Skin of body (tissue), 2 donors: Measurements from ENCODE around the gene LINGO1. TPM values are rescaled to one million over a fixed set of nuclear protein-coding genes. Genes with fewer than 3 reads are reported as not detected.

ENCODE experiments used
- DNase-seq: peaks from one replicate; lab custom pipeline; 2025; lab: John Stamatoyannopoulos, UW
- total RNA-seq: library from RNA; depleted of rRNA; stranded (reverse); fragments of >200 nt; gene quantifications from one replicate; pipeline ENCODE4 v1.2.3, GENCODE V29; 2014

Gene LINGO1
- total RNA-seq, 1 donor from 2014 or later, result 4.6 TPM

DNA sequence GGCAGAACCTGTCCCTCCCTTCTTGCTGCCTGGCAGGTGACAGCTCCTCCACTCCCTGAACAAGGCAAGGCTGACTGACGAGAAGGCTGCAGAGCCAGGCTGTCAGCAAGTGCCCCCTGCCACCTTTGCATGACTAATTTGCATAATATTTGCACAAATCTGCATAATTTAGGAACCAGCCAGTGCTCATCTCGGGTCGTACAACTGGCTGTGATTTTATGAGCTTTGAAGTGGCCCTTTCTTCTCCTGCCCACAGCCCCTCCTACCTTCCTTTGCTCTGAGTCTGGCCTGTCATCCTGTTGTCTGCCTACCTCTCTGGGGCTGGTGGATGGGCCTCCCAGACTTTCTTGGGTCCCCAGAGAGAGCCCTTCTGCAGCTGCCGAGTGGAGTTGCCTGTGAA lies 58.9 kb downstream of the LINGO1 start:
- DNase-seq, result no peak

DNA sequence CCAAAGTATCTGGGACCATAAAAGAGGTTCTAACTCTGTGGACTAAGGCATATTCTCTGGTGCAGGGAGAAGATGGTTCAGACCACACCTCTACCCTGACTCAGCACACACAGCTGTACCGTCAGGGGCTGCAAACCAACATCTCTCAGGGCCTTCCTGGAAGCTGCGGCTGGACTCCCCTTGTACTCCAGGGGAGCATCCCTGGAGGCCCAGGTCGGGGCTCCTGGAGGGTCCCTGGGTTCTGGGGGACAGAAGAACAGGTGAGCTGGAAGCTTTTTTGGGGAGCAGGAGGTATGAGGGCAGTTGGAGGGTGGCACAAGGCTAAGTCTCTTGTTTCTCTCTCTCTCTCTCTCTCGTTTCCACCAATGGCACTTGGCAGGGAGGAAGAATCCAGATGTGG lies 60.5 kb downstream of the LINGO1 start:
- DNase-seq, result no peak

- DNase-seq, result no peak
These were observed 61.0 kb downstream of the LINGO1 start for GRCh38 chr15:77571741-77572140.

DNA sequence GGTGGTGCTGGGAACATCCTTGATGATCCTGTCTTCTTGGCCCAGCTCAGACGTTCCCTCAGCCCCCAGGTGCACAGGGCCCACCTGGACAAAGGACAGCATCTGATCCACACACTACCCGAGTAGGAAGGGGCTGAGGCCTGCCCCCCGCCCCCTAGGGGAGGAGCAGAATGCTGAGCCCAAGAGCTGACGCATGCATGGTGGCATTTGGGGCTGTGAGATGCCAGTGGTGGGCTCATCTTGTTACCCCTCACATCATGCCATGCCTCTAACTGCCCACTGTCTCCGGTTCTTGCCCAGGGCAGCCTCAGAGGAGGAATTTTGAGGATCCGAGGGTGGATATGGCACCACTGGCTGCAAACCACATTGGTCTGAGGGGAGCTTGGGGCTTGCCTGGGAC lies 61.5 kb downstream of the LINGO1 start:
- no peak for DNase-seq

GRCh38 chr15:77569729-77570125 lies 63.0 kb downstream of the LINGO1 start:
- DNase-seq, result no peak

DNA sequence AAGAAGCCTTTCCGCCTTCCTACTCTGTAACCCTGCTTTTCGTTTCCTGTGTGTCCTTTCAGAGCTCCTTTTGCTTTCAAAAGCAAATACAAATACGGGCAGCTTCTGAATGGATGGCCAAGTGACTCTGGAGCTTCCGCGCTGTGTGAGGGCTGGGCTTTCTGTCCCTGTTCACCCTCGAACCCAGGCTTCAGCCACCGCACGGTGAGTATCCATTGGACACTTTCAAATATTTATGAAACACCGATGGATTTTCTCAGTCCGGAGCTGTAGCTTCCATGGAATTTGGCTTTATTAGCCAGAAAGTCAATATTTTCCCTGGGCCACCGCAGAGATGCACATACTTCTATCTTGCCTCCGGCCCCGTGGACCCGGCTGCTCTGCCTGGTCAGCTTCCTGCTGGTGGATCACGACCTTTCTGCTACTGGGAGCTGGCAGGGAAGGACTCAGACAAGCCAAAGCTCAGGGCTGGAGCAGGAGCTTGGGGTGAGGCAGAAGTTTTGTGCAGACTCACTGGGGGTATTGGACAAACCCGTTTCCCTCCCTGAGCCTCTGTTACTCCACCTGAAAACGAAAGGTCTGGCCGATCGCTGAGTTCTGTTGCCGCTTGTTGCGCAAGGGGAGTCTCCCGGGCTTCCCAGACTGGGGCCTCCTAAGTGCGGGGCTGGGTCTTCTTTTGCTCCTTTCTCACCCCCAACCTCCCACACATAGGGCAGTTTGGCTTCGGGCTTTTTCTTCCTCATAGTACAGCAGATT lies 63.6 kb downstream of the LINGO1 start:
- no peak for DNase-seq

DNA sequence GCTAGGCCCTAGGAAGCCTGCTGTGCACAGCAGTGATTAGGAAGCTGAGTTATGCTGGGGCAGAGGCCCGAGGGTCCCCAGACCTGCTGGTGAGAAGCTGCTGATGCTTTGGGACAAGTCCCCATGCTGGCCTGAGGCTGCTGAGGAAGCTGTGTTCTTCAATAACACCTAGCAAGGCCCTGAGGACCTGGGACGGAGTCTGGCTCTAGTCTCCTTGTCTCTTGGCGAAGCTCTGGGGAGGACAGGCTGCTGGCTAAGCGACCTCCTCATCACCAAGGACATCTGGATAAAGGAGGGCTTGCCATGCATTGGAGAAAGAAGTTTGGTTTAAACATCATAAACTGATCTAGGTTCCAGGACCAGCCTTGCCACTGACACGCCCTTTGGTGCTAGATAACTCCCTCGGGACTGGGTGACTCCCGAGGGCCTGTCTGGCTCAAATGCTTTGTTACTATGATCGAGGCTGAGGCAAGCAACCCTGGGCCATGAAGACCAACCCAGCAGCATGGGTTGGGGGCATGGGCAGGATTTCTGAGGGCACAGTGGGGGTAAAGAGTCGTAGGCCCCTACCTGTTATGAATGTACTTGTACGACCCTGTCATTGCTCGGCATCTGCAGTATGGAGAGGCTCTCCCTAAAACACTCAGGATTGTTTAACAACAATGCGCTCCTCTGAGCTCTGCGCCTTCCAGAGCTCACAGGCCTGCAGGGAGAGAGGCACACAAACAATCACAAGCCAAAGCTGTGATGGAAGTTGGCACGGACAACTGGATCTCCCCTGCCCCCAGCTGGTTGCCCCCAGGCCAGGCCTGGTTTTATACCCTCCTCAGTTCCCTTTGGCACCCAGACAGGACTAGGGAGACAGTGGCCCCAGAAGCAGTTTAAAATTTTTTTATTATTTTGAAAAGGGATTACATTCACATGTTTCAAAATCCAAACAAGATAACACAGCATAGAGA lies 64.4 kb downstream of the LINGO1 start:
- DNase-seq, result no peak

GRCh38 chr15:77567202-77567601 lies 65.5 kb downstream of the LINGO1 start:
- DNase-seq, result no peak

DNA sequence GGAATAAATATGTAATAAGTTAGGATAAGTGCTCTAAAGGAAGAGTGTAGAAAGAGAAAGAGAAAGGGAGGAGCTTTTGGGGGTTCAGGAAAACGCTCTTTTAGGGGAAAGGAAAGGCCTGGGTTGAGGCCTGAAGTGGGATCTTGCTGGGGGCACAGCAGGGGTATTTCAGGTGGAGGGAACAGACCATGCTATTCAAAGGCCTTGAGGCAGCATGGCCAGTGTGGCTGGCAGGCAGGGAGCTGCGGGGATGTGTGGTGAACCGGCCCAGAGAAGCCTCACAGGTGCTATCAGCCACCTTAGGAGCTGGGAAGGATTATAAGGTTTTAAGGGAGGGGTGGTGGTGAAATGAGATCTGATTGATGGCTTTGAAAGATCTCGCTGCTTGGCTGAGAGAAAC lies 66.6 kb downstream of the LINGO1 start:
- DNase-seq, result no peak

DNA sequence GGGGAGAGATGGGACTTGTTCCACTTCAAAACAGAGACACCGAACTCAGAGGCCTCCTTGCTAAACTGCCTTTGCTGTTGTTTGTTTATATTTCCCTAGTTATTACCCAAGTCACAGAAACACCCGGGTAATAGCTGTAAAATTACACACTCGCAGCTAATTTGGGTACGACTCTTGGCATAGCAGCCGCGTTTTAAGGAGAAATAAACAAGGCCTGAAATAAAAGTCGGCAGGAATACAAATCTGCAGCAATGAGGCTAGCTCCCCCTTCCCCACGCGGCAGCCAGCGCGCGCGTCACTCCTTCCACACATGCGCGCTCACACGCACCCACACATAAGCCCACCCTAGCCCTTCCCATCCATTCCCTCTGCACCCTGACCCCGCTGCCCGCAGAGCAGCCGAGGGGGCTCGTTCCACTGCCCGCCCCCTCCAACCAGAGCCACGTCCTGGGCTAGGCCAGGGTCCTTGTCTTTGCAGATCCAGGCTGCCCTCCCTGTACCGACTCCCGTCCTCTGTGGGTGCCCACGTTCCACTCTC lies 67.3 kb downstream of the LINGO1 start:
- DNase-seq, result no peak

DNA sequence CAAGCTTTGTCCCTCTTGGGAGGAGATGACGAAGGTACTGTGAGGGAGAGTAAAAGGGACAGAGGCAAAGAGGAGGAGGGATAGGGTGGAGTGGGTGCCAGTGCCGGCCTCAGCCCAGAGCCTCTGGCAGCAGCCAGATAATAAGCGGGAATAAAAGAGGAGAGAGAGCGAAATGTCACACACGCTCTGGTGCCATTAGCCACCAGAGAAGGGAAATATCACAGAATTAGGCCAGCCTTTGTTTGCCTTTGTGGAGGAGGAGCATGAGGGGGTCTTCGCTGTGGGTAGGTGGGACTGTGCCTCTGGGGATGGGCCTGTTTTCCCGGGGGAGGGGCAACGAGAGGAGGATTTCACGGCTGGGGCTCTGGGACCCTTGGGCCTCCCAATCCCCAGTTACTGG lies 67.8 kb downstream of the LINGO1 start:
- DNase-seq, result no peak

DNA sequence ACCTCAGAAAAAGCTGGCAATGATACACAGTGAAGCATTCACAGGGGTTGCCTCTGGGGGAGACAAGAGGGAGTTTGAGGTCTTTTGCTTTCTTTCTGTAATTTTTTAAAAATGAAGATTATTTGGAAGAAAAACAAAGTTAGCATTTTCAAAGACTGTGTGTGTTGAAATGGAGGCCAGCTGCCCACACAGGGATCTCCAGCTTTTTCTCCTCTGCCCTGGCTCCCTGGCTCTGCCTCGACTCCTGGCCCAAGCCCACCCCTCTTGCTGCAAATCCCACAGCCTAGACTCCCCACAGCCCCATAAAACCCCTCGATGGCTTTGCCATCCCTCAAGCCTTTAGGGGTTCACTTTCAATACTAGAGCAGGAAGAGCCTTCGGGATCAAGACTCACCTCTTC lies 68.4 kb downstream of the LINGO1 start:
- DNase-seq, result no peak

DNA sequence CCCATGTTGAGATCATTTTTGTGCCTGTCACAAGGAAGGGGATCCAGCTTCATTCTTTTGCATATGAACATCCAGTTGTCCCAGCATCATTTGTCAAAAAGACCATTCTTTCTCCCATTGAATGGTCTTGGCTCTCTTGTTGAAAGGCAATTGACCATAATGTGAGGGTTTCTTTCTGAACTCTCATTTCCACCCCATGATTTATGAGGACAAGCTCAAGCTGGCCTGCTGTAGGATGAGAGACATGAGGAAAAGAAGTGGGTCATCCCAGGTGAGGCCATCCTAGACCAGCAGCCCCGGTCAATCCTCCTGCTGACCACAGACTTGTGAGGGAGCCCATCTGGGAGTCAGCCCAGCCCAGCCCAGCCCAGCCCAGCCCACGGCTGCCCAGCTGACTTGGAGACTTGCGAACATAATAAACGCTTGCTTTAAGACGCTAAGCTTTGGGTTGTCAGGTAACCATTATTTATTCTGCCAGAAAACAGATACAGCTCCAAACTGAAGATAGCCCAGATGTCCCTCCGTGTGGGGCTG lies 69.0 kb downstream of the LINGO1 start:
- no peak for DNase-seq

Other genes starting within 250 kb of the LINGO1 start
- 99.7 TPM for gene PEAK1, start 212.8 kb downstream of the LINGO1 start, total RNA-seq
- gene HMG20A, start 212.0 kb downstream of the LINGO1 start, total RNA-seq, result 35.1 TPM